Measurements from ENCODE around the gene MPPED1. TPM values are rescaled to one million over a fixed set of nuclear protein-coding genes. Genes with fewer than 3 reads are reported as not detected.

Gene MPPED1
- total RNA-seq, 1 donor from 2014 or later: 1.7 TPM

GRCh38 chr22:43401233-43401632, 10.6 kb upstream of the MPPED1 start:
- DNase-seq (ENCODE audit: low read depth, low spot score): no peak
- H3K9me3 Mint-ChIP-seq: no peaks in the 10 kb centered on the region
- H3K27ac Mint-ChIP-seq (ENCODE audit: unreplicated experiment): no peak overlapping the region
- peaks cover 6% of the 10 kb centered on the region for H3K4me1 Mint-ChIP-seq
- TF ChIP-seq CTCF (conservative IDR thresholded peaks at IDR 0.05): no peak
- H3K27me3 Mint-ChIP-seq (ENCODE audit: low read depth): peaks cover 11% of the 10 kb centered on the region
- H3K4me3 Mint-ChIP-seq: no peak overlapping the region
- no peaks in the 10 kb centered on the region for H3K36me3 Mint-ChIP-seq (ENCODE audit: low read depth)

- DNase-seq (ENCODE audit: low read depth, low spot score): no peak
- H3K4me1 Mint-ChIP-seq: peaks cover 6% of the 10 kb centered on the region
- H3K27me3 Mint-ChIP-seq (ENCODE audit: low read depth): peaks cover 11% of the 10 kb centered on the region
- H3K36me3 Mint-ChIP-seq (ENCODE audit: low read depth): no peaks in the 10 kb centered on the region
- H3K9me3 Mint-ChIP-seq: no peaks in the 10 kb centered on the region
- TF ChIP-seq CTCF (conservative IDR thresholded peaks at IDR 0.05): no peak
- H3K4me3 Mint-ChIP-seq: no peak overlapping the region
- no peak overlapping the region for H3K27ac Mint-ChIP-seq (ENCODE audit: unreplicated experiment)
Observed at GRCh38 chr22:43401661-43402060, 10.2 kb upstream of the MPPED1 start.

GRCh38 chr22:43402128-43402527, 9.7 kb upstream of the MPPED1 start:
- H3K27ac Mint-ChIP-seq (ENCODE audit: unreplicated experiment): no peak overlapping the region
- no peak for DNase-seq (ENCODE audit: low read depth, low spot score)
- H3K36me3 Mint-ChIP-seq (ENCODE audit: low read depth): no peaks in the 10 kb centered on the region
- H3K4me1 Mint-ChIP-seq: peaks cover 6% of the 10 kb centered on the region
- H3K27me3 Mint-ChIP-seq (ENCODE audit: low read depth): peaks cover 13% of the 10 kb centered on the region
- H3K9me3 Mint-ChIP-seq: no peaks in the 10 kb centered on the region
- no peak for TF ChIP-seq CTCF (conservative IDR thresholded peaks at IDR 0.05)
- H3K4me3 Mint-ChIP-seq: no peak overlapping the region

GRCh38 chr22:43404673-43405385, 7.0 kb upstream of the MPPED1 start:
- H3K9me3 Mint-ChIP-seq: no peaks in the 10 kb centered on the region
- no peak for DNase-seq (ENCODE audit: low read depth, low spot score)
- H3K4me1 Mint-ChIP-seq: no peaks in the 10 kb centered on the region
- no peaks in the 10 kb centered on the region for H3K36me3 Mint-ChIP-seq (ENCODE audit: low read depth)
- no peak overlapping the region for H3K4me3 Mint-ChIP-seq
- peaks cover 32% of the 10 kb centered on the region for H3K27me3 Mint-ChIP-seq (ENCODE audit: low read depth)
- H3K27ac Mint-ChIP-seq (ENCODE audit: unreplicated experiment): no peak overlapping the region
- TF ChIP-seq CTCF (conservative IDR thresholded peaks at IDR 0.05): no peak

- Mint-ChIP-seq H3K9me3 (no peaks in the 10 kb centered on the region), H3K27me3 (ENCODE audit: low read depth) (peaks cover 44% of the 10 kb centered on the region), H3K4me1 (no peaks in the 10 kb centered on the region), H3K36me3 (ENCODE audit: low read depth) (no peaks in the 10 kb centered on the region), H3K27ac (ENCODE audit: unreplicated experiment) (no peak overlapping the region), H3K4me3 (no peak overlapping the region)
- no peak for TF ChIP-seq CTCF (conservative IDR thresholded peaks at IDR 0.05)
- DNase-seq (ENCODE audit: low read depth, low spot score): no peak
Observed at GRCh38 chr22:43406186-43406790, 5.5 kb upstream of the MPPED1 start.
